ENCODE measurements around the gene KCNMB2.

DNA sequence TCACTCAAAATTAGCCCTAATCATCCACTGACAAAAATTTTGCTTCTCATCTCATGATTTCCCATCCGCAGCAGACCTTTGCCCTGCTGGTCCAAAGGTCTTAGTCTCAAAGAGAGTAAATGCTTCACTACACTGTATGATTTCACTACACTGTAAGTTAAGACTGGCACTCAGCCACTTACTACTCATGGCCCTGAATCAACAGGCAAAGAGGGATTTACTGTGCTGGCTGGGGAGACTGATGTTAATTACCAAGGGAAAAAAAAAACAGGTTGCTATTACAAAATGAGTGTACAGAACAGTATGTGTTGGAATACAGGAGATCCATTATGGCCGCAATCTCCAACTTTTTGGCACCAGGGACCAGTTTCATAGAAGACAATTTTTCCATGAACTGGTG is 320.6 kb downstream of the KCNMB2 start:
- no peak for TF ChIP-seq CTCF (IDR thresholded peaks at IDR 0.05)
- TF ChIP-seq POLR2A (IDR thresholded peaks at IDR 0.05): no peak
